HG03066 (cell line): ENCODE data around the gene CD46.
A peak's percentile ranks its signal among the peaks of the same experiment; 100 is the strongest.

Experiments
- ATAC-seq: cut with Tn5 transposase; IDR thresholded peaks from one replicate; pipeline ENCODE4 v1.9.1; 2021; ENCODE audit warnings: low read depth; ENCODE audit not compliant: unreplicated experiment

CD46 gene

GRCh38 chr1:207812778-207813511, 61.1 kb downstream of the CD46 start:
- no peak for ATAC-seq

GRCh38 chr1:207813512-207813881, 61.6 kb downstream of the CD46 start:
- ATAC-seq: no peak

- ATAC-seq: no peak
These were observed 62.1 kb downstream of the CD46 start for GRCh38 chr1:207813946-207814345.

GRCh38 chr1:207814469-207814868, 62.6 kb downstream of the CD46 start:
- no peak for ATAC-seq

GRCh38 chr1:207815466-207815865, 63.6 kb downstream of the CD46 start:
- no peak for ATAC-seq

GRCh38 chr1:207815913-207816291, 64.0 kb downstream of the CD46 start:
- ATAC-seq: no peak

- ATAC-seq: no peak
These were observed 65.3 kb downstream of the CD46 start for GRCh38 chr1:207817166-207817565.

- no peak for ATAC-seq
These were observed 66.2 kb downstream of the CD46 start for GRCh38 chr1:207817778-207818751.

GRCh38 chr1:207818971-207819451, 67.2 kb downstream of the CD46 start:
- no peak for ATAC-seq

GRCh38 chr1:207820568-207821463, 69.0 kb downstream of the CD46 start:
- ATAC-seq: no peak

GRCh38 chr1:207821464-207822045, 69.7 kb downstream of the CD46 start:
- no peak for ATAC-seq

- peak; percentile 42 for ATAC-seq
These were observed 70.3 kb downstream of the CD46 start for GRCh38 chr1:207822124-207822601.

GRCh38 chr1:207822602-207823451, 71.0 kb downstream of the CD46 start:
- ATAC-seq: peak; percentile 50

- no peak for ATAC-seq
These were observed 71.7 kb downstream of the CD46 start for GRCh38 chr1:207823531-207823879.

GRCh38 chr1:207823880-207824566, 72.2 kb downstream of the CD46 start:
- ATAC-seq: peak; percentile 20

GRCh38 chr1:207824691-207825408, 73.0 kb downstream of the CD46 start:
- no peak for ATAC-seq

- ATAC-seq: no peak
These were observed 73.5 kb downstream of the CD46 start for GRCh38 chr1:207825409-207825695.
